Measurements from ENCODE around the gene RAB28. TPM values are rescaled to one million over a fixed set of nuclear protein-coding genes. Genes with fewer than 3 reads are reported as not detected.
A peak's percentile ranks its signal among the peaks of the same experiment; 100 is the strongest.

The RAB28 gene
- total RNA-seq, 1 experiment from 2014 or later = 12.1 TPM

DNA sequence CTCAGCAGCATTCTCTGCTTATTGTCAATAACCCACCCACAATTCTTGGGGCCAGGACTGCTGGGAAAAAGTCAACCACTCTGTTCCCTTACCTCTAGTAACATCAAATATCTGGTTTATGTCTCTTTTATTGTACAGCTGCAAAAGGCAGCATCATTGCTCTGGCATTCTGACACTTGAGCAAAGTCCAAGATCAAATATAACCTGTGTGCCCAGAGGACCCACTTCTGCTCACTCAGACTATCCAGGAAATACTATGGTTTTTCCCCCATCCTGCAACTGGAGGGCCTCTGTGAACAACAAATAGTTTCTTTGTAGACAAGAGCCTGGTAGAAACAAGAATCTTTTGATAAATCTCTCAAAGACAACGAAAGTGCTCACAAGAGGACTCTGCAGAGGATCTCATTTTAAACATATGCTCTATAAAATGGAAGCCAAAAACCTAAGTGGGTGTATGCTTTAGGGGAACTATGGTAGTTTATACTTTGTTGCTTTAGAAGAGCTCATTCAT lies 154.7 kb downstream of the RAB28 start:
- no peak for ATAC-seq
- Histone ChIP-seq H3K4me2 (ENCODE audit: low read length) (peak overlapping the region; percentile 37), H3K9me2 (ENCODE audit: insufficient read depth) (no peaks in the 10 kb centered on the region), H3K27me3 (ENCODE audit: insufficient read depth, low read length) (no peaks in the 10 kb centered on the region), H3K79me2 (ENCODE audit: insufficient read depth, low read length) (no peaks in the 10 kb centered on the region), H3K9me3 (ENCODE audit: control insufficient read depth in 1 of 2, insufficient read depth in 1 of 2, low read depth in 1 of 2, low read length in 2 of 2) (no peaks in the 10 kb centered on the region), H3K4me1 (ENCODE audit: control insufficient read depth in 1 of 2, insufficient read depth in 2 of 2, low read length in 2 of 2) (peaks cover 0 to 21% of the 10 kb centered on the region in 2 experiments; a peak in 2 of 4 replicates), H4K20me1 (ENCODE audit: insufficient read depth) (no peaks in the 10 kb centered on the region), H2AFZ (ENCODE audit: low read depth, low read length, poor library complexity, severe bottlenecking) (no peak overlapping the region), H3K27ac (ENCODE audit: low read depth, low read length) (no peak overlapping the region), H3K9ac (ENCODE audit: low read length) (no peak overlapping the region), H3K36me3 (ENCODE audit: control insufficient read depth in 1 of 2, insufficient read depth in 2 of 2, low read length in 2 of 2) (no peaks in the 10 kb centered on the region), H3K4me3 (replicated peaks in 1 of 2; ENCODE audit: low read depth in 1 of 2, low read length in 2 of 2) (no peak overlapping the region)
- DNase-seq (ENCODE audit: low read depth, low spot score) = no peak
- RAD21 ChIA-PET (ENCODE audit: low non-redundant PET in 1 of 2, low total read pairs in 2 of 2, uncharacterized antibody in 2 of 2, unreplicated experiment in 2 of 2) = no interaction called here
- CTCF ChIA-PET = no interaction called here
- intact Hi-C loops (cut with micrococcal nuclease) = no loop called here
- TF ChIP-seq JUND (IDR thresholded peaks at IDR 0.05) = 0 out of 2 replicates have a peak, but pooled peaks have one; percentile 5
- no peak for TF ChIP-seq FOSL1 (IDR thresholded peaks at IDR 0.05; ENCODE audit: low read depth)
- TF ChIP-seq CBX3 (IDR thresholded peaks at IDR 0.05; ENCODE audit: low read depth) = no peak
- no TSS peak for BruUV-seq (replicated peaks)
- POLR2A ChIA-PET = no interaction called here

GRCh38 chr4:13328591-13328990 lies 155.5 kb downstream of the RAB28 start:
- Histone ChIP-seq H2AFZ (ENCODE audit: low read depth, low read length, poor library complexity, severe bottlenecking) (no peak overlapping the region), H3K9me3 (ENCODE audit: control insufficient read depth in 1 of 2, insufficient read depth in 1 of 2, low read depth in 1 of 2, low read length in 2 of 2) (no peaks in the 10 kb centered on the region), H3K27ac (ENCODE audit: low read depth, low read length) (no peak overlapping the region), H3K9ac (ENCODE audit: low read length) (no peak overlapping the region), H3K79me2 (ENCODE audit: insufficient read depth, low read length) (no peaks in the 10 kb centered on the region), H3K4me3 (replicated peaks in 1 of 2; ENCODE audit: low read depth in 1 of 2, low read length in 2 of 2) (no peak overlapping the region), H3K9me2 (ENCODE audit: insufficient read depth) (no peaks in the 10 kb centered on the region), H3K4me2 (ENCODE audit: low read length) (peak overlapping the region; percentile 37; the same call in 1 of the 2 replicates), H3K36me3 (ENCODE audit: control insufficient read depth in 1 of 2, insufficient read depth in 2 of 2, low read length in 2 of 2) (no peaks in the 10 kb centered on the region), H3K4me1 (ENCODE audit: control insufficient read depth in 1 of 2, insufficient read depth in 2 of 2, low read length in 2 of 2) (peaks cover 0 to 21% of the 10 kb centered on the region in 2 experiments; a peak in 2 of 4 replicates), H4K20me1 (ENCODE audit: insufficient read depth) (no peaks in the 10 kb centered on the region), H3K27me3 (ENCODE audit: insufficient read depth, low read length) (no peaks in the 10 kb centered on the region)
- intact Hi-C loops (cut with micrococcal nuclease) = no loop called here
- peak; percentile 15 for DNase-seq (ENCODE audit: low read depth, low spot score)
- peak; percentile 34; the same call in 1 of the 2 replicates for TF ChIP-seq SP1 (IDR thresholded peaks at IDR 0.05; ENCODE audit: low read depth)
- TF ChIP-seq EGR1 (IDR thresholded peaks at IDR 0.05; ENCODE audit: low read depth) = no peak
- TF ChIP-seq FOSL1 (IDR thresholded peaks at IDR 0.05; ENCODE audit: low read depth) = peak; percentile 45; the same call in 1 of the 2 replicates
- TF ChIP-seq EZH2 (IDR thresholded peaks at IDR 0.05) = no peak
- no peak for TF ChIP-seq TCF7L2 (IDR thresholded peaks at IDR 0.05; ENCODE audit: borderline replicate concordance, extremely low read depth, insufficient read depth, insufficient read length)
- TF ChIP-seq, protein P1, sequence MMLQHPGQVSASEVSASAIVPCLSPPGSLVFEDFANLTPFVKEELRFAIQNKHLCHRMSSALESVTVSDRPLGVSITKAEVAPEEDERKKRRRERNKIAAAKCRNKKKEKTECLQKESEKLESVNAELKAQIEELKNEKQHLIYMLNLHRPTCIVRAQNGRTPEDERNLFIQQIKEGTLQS (IDR thresholded peaks at IDR 0.05) = no peak
- TF ChIP-seq POLR2AphosphoS5 (IDR thresholded peaks at IDR 0.05; ENCODE audit: low read depth, low read length) = no peak
- TF ChIP-seq POLR2A (IDR thresholded peaks at IDR 0.05; ENCODE audit: borderline replicate concordance, extremely low read depth, insufficient read depth, insufficient read length) = no peak
- TF ChIP-seq, protein P2, sequence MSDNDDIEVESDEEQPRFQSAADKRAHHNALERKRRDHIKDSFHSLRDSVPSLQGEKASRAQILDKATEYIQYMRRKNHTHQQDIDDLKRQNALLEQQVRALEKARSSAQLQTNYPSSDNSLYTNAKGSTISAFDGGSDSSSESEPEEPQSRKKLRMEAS (IDR thresholded peaks at IDR 0.05) = no peak
- no peak for TF ChIP-seq CBX3 (IDR thresholded peaks at IDR 0.05; ENCODE audit: low read depth)
- TF ChIP-seq, protein P3, sequence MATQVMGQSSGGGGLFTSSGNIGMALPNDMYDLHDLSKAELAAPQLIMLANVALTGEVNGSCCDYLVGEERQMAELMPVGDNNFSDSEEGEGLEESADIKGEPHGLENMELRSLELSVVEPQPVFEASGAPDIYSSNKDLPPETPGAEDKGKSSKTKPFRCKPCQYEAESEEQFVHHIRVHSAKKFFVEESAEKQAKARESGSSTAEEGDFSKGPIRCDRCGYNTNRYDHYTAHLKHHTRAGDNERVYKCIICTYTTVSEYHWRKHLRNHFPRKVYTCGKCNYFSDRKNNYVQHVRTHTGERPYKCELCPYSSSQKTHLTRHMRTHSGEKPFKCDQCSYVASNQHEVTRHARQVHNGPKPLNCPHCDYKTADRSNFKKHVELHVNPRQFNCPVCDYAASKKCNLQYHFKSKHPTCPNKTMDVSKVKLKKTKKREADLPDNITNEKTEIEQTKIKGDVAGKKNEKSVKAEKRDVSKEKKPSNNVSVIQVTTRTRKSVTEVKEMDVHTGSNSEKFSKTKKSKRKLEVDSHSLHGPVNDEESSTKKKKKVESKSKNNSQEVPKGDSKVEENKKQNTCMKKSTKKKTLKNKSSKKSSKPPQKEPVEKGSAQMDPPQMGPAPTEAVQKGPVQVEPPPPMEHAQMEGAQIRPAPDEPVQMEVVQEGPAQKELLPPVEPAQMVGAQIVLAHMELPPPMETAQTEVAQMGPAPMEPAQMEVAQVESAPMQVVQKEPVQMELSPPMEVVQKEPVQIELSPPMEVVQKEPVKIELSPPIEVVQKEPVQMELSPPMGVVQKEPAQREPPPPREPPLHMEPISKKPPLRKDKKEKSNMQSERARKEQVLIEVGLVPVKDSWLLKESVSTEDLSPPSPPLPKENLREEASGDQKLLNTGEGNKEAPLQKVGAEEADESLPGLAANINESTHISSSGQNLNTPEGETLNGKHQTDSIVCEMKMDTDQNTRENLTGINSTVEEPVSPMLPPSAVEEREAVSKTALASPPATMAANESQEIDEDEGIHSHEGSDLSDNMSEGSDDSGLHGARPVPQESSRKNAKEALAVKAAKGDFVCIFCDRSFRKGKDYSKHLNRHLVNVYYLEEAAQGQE (IDR thresholded peaks at IDR 0.05; ENCODE audit: low read depth) = no peak
- no peak for TF ChIP-seq RAD21 (IDR thresholded peaks at IDR 0.05; ENCODE audit: low read depth)
- no peak for TF ChIP-seq ZFX (IDR thresholded peaks at IDR 0.05)
- no peak for TF ChIP-seq JUND (IDR thresholded peaks at IDR 0.05)
- TF ChIP-seq CEBPB (IDR thresholded peaks at IDR 0.05; ENCODE audit: low read depth) = no peak
- RAD21 ChIA-PET (ENCODE audit: low non-redundant PET in 1 of 2, low total read pairs in 2 of 2, uncharacterized antibody in 2 of 2, unreplicated experiment in 2 of 2) = no interaction called here
- no TSS peak for BruUV-seq (replicated peaks)
- CTCF ChIA-PET = no interaction called here
- POLR2A ChIA-PET = no interaction called here
- ATAC-seq = no peak; the same call in 1 of the 2 replicates

Measured in HCT116 (cell line).